Osteoblast (primary cell): ENCODE data around the gene KRTCAP2. TPM values are rescaled to one million over a fixed set of nuclear protein-coding genes. Genes with fewer than 3 reads are reported as not detected.

Source experiments
- DNase-seq: peaks from one replicate; pipeline ENCODE4 v3.0.0; 2011; ENCODE audit warnings: low spot score, mixed read lengths; ENCODE audit not compliant: insufficient read length; ENCODE audit errors: missing footprints
- H2AFZ ChIP-seq: 2 replicates; pipeline ENCODE4 v1.6.0; 2011; ENCODE audit warnings: mild to moderate bottlenecking, low read length
- H3K27ac ChIP-seq: 2 replicates; pipeline ENCODE4 v1.5.1; 2011; ENCODE audit warnings: mild to moderate bottlenecking, low read depth, low read length, moderate library complexity
- H3K27me3 ChIP-seq: 2 replicates; pipeline ENCODE4 v1.6.0; 2012; ENCODE audit warnings: mild to moderate bottlenecking, control low read depth, inconsistent platforms, low read length, moderate library complexity; ENCODE audit not compliant: insufficient read depth
- H3K36me3 ChIP-seq: 2 replicates; pipeline ENCODE4 v1.5.1; 2011; ENCODE audit warnings: mild to moderate bottlenecking, low read length, control low read depth, moderate library complexity; ENCODE audit not compliant: insufficient read depth
- H3K4me1 ChIP-seq: 2 replicates; pipeline ENCODE4 v1.5.1; 2011; ENCODE audit warnings: mild to moderate bottlenecking, low read length, control low read depth, moderate library complexity; ENCODE audit not compliant: insufficient read depth
- H3K4me2 ChIP-seq: 2 replicates; pipeline ENCODE4 v1.6.0; 2011; ENCODE audit warnings: mild to moderate bottlenecking, low read length; ENCODE audit not compliant: insufficient read depth
- H3K4me3 ChIP-seq: fragments of 200-600 bp; sonication (generic); 3 replicates; pipeline ENCODE4 v1.5.1; 2012; ENCODE audit warnings: mild to moderate bottlenecking, low read length, inconsistent platforms; ENCODE audit not compliant: insufficient read depth
- H3K79me2 ChIP-seq: 2 replicates; pipeline ENCODE4 v1.6.0; 2012; ENCODE audit warnings: mild to moderate bottlenecking, low read length, control low read depth, inconsistent platforms; ENCODE audit not compliant: insufficient read depth
- H3K9me3 ChIP-seq: 2 replicates; pipeline ENCODE4 v1.5.1; 2011; ENCODE audit warnings: low read depth, low read length, control low read depth
- H4K20me1 ChIP-seq: 2 replicates; pipeline ENCODE4 v1.6.0; 2012; ENCODE audit warnings: mild to moderate bottlenecking, low read length, control low read depth; ENCODE audit not compliant: insufficient read depth
- total RNA-seq: library from RNA; depleted of rRNA; stranded (reverse); fragments of >200 nt; gene quantifications from 2 replicates; pipeline ENCODE4 v1.2.3, GENCODE V29; 2012
- TF ChIP-seq, protein P1 (sequence below): IDR thresholded peaks from 2 replicates; pipeline ENCODE4 v1.5.1; 2011; ENCODE audit warnings: mild to moderate bottlenecking, low read depth, low read length, moderate library complexity; ENCODE audit errors: extremely low read depth

KRTCAP2 gene
- total RNA-seq, 1 donor: 117 TPM

DNA sequence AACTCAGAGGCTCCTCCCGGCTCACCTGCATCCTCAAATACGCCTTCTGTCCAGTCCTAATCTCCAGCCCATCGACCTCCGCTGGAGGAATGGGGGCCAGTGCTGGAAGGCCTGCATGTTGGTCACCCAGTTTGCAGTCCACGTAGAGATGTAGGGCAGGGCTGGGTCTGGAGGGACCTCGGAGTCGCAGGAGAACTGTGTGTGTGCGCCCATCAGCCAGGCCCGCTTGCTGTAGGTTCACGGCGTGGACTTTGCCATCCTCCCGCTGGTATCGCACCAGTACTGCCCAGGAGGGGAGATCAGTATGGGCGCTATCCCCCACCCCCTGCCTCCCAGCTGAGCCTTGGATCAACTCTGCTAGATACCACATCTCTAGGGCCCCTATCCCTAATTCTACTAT lies 31.9 kb upstream of the KRTCAP2 start:
- peaks cover 10% of the 10 kb centered on the region for H3K79me2 ChIP-seq
- H4K20me1 ChIP-seq: no peaks in the 10 kb centered on the region
- no peak overlapping the region for H2AFZ ChIP-seq
- no peak overlapping the region for H3K27ac ChIP-seq
- no peaks in the 10 kb centered on the region for H3K9me3 ChIP-seq
- DNase-seq: no peak
- H3K27me3 ChIP-seq: no peaks in the 10 kb centered on the region
- H3K4me2 ChIP-seq: no peak overlapping the region
- H3K4me3 ChIP-seq: no peak overlapping the region
- H3K4me1 ChIP-seq: peaks cover 27% of the 10 kb centered on the region
- TF ChIP-seq, protein P1, sequence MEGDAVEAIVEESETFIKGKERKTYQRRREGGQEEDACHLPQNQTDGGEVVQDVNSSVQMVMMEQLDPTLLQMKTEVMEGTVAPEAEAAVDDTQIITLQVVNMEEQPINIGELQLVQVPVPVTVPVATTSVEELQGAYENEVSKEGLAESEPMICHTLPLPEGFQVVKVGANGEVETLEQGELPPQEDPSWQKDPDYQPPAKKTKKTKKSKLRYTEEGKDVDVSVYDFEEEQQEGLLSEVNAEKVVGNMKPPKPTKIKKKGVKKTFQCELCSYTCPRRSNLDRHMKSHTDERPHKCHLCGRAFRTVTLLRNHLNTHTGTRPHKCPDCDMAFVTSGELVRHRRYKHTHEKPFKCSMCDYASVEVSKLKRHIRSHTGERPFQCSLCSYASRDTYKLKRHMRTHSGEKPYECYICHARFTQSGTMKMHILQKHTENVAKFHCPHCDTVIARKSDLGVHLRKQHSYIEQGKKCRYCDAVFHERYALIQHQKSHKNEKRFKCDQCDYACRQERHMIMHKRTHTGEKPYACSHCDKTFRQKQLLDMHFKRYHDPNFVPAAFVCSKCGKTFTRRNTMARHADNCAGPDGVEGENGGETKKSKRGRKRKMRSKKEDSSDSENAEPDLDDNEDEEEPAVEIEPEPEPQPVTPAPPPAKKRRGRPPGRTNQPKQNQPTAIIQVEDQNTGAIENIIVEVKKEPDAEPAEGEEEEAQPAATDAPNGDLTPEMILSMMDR: no peak
- peaks cover 16% of the 10 kb centered on the region for H3K36me3 ChIP-seq

DNA sequence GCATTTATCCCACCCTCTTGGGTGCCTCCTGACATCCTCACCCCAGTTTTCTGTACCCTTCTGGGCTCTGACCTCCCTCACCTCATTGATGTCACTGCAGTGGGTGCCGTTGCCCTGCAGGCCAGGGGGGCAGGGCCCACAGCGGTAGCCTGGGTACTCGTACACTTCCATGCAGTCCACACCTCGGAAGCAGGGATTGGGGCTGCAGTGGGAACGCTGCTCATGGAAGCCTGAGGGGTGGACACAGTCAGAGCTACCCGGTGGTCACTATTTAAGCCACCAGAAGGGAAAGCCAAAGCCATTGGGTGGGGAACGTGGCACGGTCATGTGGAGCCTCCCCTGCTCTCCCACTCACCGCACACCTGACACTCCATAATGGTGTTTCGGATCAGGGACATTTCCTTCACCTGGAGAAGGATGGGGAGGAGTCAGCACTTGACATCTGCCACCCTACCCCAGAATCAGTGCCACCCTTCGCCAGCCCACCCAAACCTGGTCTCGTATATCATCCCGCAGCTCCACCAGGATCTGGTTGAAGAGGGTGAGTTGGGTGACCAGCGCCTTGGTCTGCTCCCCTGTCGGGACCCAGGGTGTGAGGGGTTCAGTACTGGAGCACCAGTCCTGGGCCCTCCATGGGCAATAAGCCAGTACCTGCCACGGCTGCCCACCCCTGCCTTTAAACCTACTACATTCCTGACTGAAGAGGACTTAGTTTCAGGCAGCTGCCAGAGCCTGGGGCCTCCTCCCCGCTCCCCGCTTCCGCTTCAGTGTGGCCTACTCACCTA lies 29.8 kb upstream of the KRTCAP2 start:
- peaks cover 13% of the 10 kb centered on the region for H3K4me1 ChIP-seq
- no peak overlapping the region for H3K27ac ChIP-seq
- no peak overlapping the region for H2AFZ ChIP-seq
- TF ChIP-seq, protein P1: no peak
- H3K9me3 ChIP-seq: no peaks in the 10 kb centered on the region
- DNase-seq: peak; percentile 66
- H3K27me3 ChIP-seq: no peaks in the 10 kb centered on the region
- peaks cover 5% of the 10 kb centered on the region for H3K79me2 ChIP-seq
- no peaks in the 10 kb centered on the region for H4K20me1 ChIP-seq
- H3K4me2 ChIP-seq: no peak overlapping the region
- H3K4me3 ChIP-seq: no peak overlapping the region
- H3K36me3 ChIP-seq: peaks cover 22% of the 10 kb centered on the region

DNA sequence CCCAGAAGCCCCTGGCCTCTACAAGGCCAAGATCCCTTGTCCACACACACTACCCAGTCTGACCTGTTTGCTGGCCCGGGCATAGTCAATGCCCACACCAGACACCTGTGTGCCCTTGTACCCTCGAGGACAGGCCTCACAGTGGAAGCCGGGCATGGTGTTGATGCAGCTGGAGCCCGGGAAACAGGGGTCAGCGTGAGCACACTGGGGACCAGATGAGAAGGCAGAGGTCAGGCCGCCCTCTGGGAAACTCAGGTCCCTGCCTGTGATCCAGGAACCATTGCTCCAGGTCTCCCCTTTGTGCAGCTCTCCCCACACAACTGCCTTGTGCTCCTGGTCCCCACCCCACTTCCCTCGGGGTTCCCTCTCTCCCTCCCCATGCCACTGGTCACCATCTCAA lies 29.1 kb upstream of the KRTCAP2 start:
- H3K4me1 ChIP-seq: peaks cover 6% of the 10 kb centered on the region
- no peak overlapping the region for H3K27ac ChIP-seq
- peak; percentile 52 for DNase-seq
- H3K36me3 ChIP-seq: peaks cover 28% of the 10 kb centered on the region
- H3K79me2 ChIP-seq: peaks cover 5% of the 10 kb centered on the region
- H3K4me2 ChIP-seq: no peak overlapping the region
- TF ChIP-seq, protein P1: no peak
- H4K20me1 ChIP-seq: no peaks in the 10 kb centered on the region
- no peak overlapping the region for H2AFZ ChIP-seq
- H3K9me3 ChIP-seq: no peaks in the 10 kb centered on the region
- no peak overlapping the region for H3K4me3 ChIP-seq
- H3K27me3 ChIP-seq: no peaks in the 10 kb centered on the region

DNA sequence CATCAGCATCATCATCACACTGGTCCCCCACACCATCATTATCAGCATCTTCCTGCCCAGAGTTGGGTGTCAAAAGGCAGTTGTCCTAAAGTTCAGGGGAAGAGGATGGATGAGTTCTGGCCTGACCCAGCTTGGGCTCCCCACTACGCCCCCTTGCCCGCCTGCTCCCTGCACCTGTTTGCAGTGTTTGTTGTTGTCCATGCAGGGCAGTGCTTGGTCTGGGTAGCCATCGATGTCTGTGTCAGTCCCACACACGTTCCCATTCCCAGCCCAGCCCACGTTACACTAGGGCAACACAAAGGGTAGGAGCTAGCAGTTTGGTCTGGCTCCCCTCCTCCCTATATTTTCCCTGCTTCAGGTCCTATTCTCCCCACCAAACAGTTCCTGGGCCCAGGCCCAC lies 27.8 kb upstream of the KRTCAP2 start:
- H3K9me3 ChIP-seq: no peaks in the 10 kb centered on the region
- H3K36me3 ChIP-seq: peaks cover 30% of the 10 kb centered on the region
- H3K79me2 ChIP-seq: peaks cover 12% of the 10 kb centered on the region
- H3K4me2 ChIP-seq: no peak overlapping the region
- no peaks in the 10 kb centered on the region for H4K20me1 ChIP-seq
- no peak overlapping the region for H2AFZ ChIP-seq
- DNase-seq: peak; percentile 30
- H3K27ac ChIP-seq: no peak overlapping the region
- H3K4me3 ChIP-seq: no peak overlapping the region
- H3K4me1 ChIP-seq: peaks cover under 1% of the 10 kb centered on the region
- TF ChIP-seq, protein P1: no peak
- no peaks in the 10 kb centered on the region for H3K27me3 ChIP-seq
